H1 (cell line): ENCODE data around the gene YIPF5. TPM values are rescaled to one million over a fixed set of nuclear protein-coding genes. Genes with fewer than 3 reads are reported as not detected.

ENCODE experiments used
- CTCF ChIA-PET: fragments of 300-600 bp; sonication (Branson Sonifier 250); formaldehyde crosslinking; loops from one replicate; lab custom pipeline; 2021; ENCODE audit not compliant: partially characterized antibody; lab: Charles Lee
- POLR2A ChIA-PET: fragments of 300-600 bp; sonication (Branson Sonifier 250); formaldehyde crosslinking; loops from one replicate; lab custom pipeline; 2021; ENCODE audit warnings: inconsistent platforms; ENCODE audit not compliant: partially characterized antibody; lab: Charles Lee
- DNase-seq, 2 experiments: peaks; one replicate each; pipeline versions ENCODE4 v3.0.0 to v3.0.0-alpha.2; 2010 to 2022; ENCODE audit warnings: low spot score in 2 of 2, low read depth in 1 of 2, mixed read lengths in 1 of 2
- FAIRE-seq: peaks from 2 replicates; lab custom pipeline; 2011; peaks lifted over from hg19 to GRCh38; lab: Jason Lieb, UNC
- H2AFZ ChIP-seq: 2 replicates; pipeline ENCODE4 v1.8.1; 2012; ENCODE audit warnings: low read length, inconsistent platforms
- H2AK5ac ChIP-seq: 2 replicates; pipeline ENCODE4 v1.6.1; 2013; ENCODE audit warnings: low read depth, low read length
- H2BK120ac ChIP-seq: replicated peaks from 2 replicates; pipeline ENCODE3; 2013; ENCODE audit warnings: low read depth, low read length, inconsistent platforms
- H2BK12ac ChIP-seq: 2 replicates; pipeline ENCODE4 v1.6.1; 2013; ENCODE audit warnings: low read depth, low read length
- H2BK15ac ChIP-seq: 2 replicates; pipeline ENCODE4 v1.6.1; 2013; ENCODE audit warnings: low read length
- H2BK20ac ChIP-seq: 2 replicates; pipeline ENCODE4 v1.6.1; 2013; ENCODE audit warnings: low read length
- H2BK5ac ChIP-seq: 2 replicates; pipeline ENCODE4 v1.6.1; 2013; ENCODE audit warnings: low read depth, low read length
- H3K14ac ChIP-seq: 2 replicates; pipeline ENCODE4 v1.6.1; 2013; ENCODE audit warnings: inconsistent platforms; ENCODE audit not compliant: insufficient read length
- H3K18ac ChIP-seq: 2 replicates; pipeline ENCODE4 v1.6.1; 2013; ENCODE audit warnings: low read length; ENCODE audit errors: extremely low read depth
- H3K23ac ChIP-seq: 2 replicates; pipeline ENCODE4 v1.6.1; 2013; ENCODE audit warnings: inconsistent platforms; ENCODE audit not compliant: insufficient read length
- H3K23me2 ChIP-seq: 2 replicates; pipeline ENCODE4 v1.6.1; 2013; ENCODE audit warnings: low read depth, low read length
- H3K27ac ChIP-seq: 2 replicates; pipeline ENCODE4 v1.6.1; 2011; ENCODE audit warnings: low read depth, low read length, inconsistent platforms
- H3K27me3 ChIP-seq, 4 experiments: replicated peaks in 1 of 4; 1 replicate in 1 of 4; 2 replicates in 3 of 4; pipeline versions ENCODE4 v1.6.1 to v1.8.1; 2011 to 2013; ENCODE audit warnings: low read length in 3 of 4, mild to moderate bottlenecking in 3 of 4, inconsistent platforms in 2 of 4, mixed read lengths in 2 of 4, moderate library complexity in 1 of 4; ENCODE audit not compliant: control insufficient read depth in 3 of 4, insufficient read depth in 3 of 4; ENCODE audit errors: extremely low read depth in 1 of 4
- H3K36me3 ChIP-seq, 4 experiments: 2 replicates each; pipeline versions ENCODE4 v1.6.1 to v1.8.1; 2011 to 2013; ENCODE audit warnings: mild to moderate bottlenecking in 4 of 4, low read length in 3 of 4, moderate library complexity in 2 of 4, control low read depth in 1 of 4, inconsistent platforms in 1 of 4; ENCODE audit not compliant: insufficient read depth in 4 of 4, control insufficient read depth in 2 of 4
- H3K4ac ChIP-seq: replicated peaks from 2 replicates; pipeline ENCODE3; 2013; ENCODE audit warnings: low read length, low read depth, mixed read lengths, inconsistent platforms; ENCODE audit not compliant: insufficient read length
- H3K4me1 ChIP-seq, 4 experiments: replicated peaks in 1 of 4; 1 replicate in 1 of 4; 2 replicates in 3 of 4; pipeline versions ENCODE4 v1.6.1 to v1.8.1; 2011 to 2013; ENCODE audit warnings: low read length in 3 of 4, inconsistent platforms in 2 of 4, mixed read lengths in 1 of 4; ENCODE audit not compliant: insufficient read depth in 4 of 4, control insufficient read depth in 3 of 4
- H3K4me2 ChIP-seq, 2 experiments: 2 replicates each; pipeline versions ENCODE4 v1.6.1 to v1.8.1; 2011 to 2013; ENCODE audit warnings: low read depth in 2 of 2, low read length in 2 of 2, control low read depth in 1 of 2, inconsistent platforms in 1 of 2, mild to moderate bottlenecking in 1 of 2; ENCODE audit not compliant: insufficient read depth in 1 of 2
- H3K4me3 ChIP-seq, 4 experiments: fragments of 200-600, 300-600 bp in 1 of 4; sonication (generic), shearing (Covaris generic), sonication (Bioruptor Twin) in 1 of 4; 2 replicates each; pipeline versions ENCODE4 v1.5.1 to v1.8.1; 2011 to 2016; ENCODE audit warnings: low read length in 4 of 4, low read depth in 3 of 4, control low read depth in 2 of 4, inconsistent platforms in 2 of 4, mild to moderate bottlenecking in 2 of 4, mixed read lengths in 1 of 4, moderate library complexity in 1 of 4; ENCODE audit not compliant: insufficient read depth in 2 of 4; ENCODE audit errors: extremely low read depth in 1 of 4
- H3K56ac ChIP-seq: replicated peaks from 2 replicates; pipeline ENCODE3; 2013; ENCODE audit warnings: low read depth, mild to moderate bottlenecking, mixed read lengths, low read length, inconsistent platforms; ENCODE audit not compliant: insufficient read length
- H3K79me1 ChIP-seq: 2 replicates; pipeline ENCODE4 v1.6.1; 2013; ENCODE audit warnings: low read depth, low read length, control low read depth
- H3K79me2 ChIP-seq, 2 experiments: 2 replicates each; pipeline versions ENCODE4 v1.6.1 to v1.8.1; 2012 to 2013; ENCODE audit warnings: low read length in 2 of 2, mild to moderate bottlenecking in 2 of 2, inconsistent platforms in 1 of 2; ENCODE audit not compliant: insufficient read depth in 2 of 2, control insufficient read depth in 1 of 2
- H3K9ac ChIP-seq, 4 experiments: replicated peaks in 1 of 4; 1 replicate in 1 of 4; 2 replicates in 3 of 4; pipeline versions ENCODE4 v1.6.1 to v1.8.1; 2011 to 2013; ENCODE audit warnings: low read depth in 3 of 4, low read length in 3 of 4, control low read depth in 2 of 4, mild to moderate bottlenecking in 2 of 4, moderate library complexity in 2 of 4, inconsistent platforms in 1 of 4; ENCODE audit errors: extremely low read depth in 1 of 4
- H3K9me3 ChIP-seq, 2 experiments: 2 replicates each; pipeline versions ENCODE4 v1.6.1 to v1.8.1; 2012 to 2013; ENCODE audit warnings: mild to moderate bottlenecking in 2 of 2, moderate library complexity in 2 of 2, control low read depth in 1 of 2, inconsistent platforms in 1 of 2, low read depth in 1 of 2, low read length in 1 of 2, mixed read lengths in 1 of 2; ENCODE audit not compliant: insufficient read depth in 2 of 2
- H4K20me1 ChIP-seq, 2 experiments: replicated peaks in 1 of 2; 2 replicates each; pipeline versions ENCODE3 to v1.8.1; 2011 to 2013; ENCODE audit warnings: inconsistent platforms in 2 of 2, low read length in 2 of 2, mild to moderate bottlenecking in 1 of 2; ENCODE audit not compliant: insufficient read depth in 2 of 2, control insufficient read depth in 1 of 2
- H4K5ac ChIP-seq: 2 replicates; pipeline ENCODE4 v1.6.1; 2013; ENCODE audit warnings: low read length, low read depth, mixed read lengths, inconsistent platforms; ENCODE audit not compliant: insufficient read length
- H4K8ac ChIP-seq: 2 replicates; pipeline ENCODE4 v1.8.0; 2013; ENCODE audit warnings: mild to moderate bottlenecking, moderate library complexity, low read length, inconsistent platforms; ENCODE audit not compliant: insufficient read depth; ENCODE audit errors: extremely low read depth
- H4K91ac ChIP-seq: replicated peaks from 2 replicates; pipeline ENCODE3; 2013; ENCODE audit warnings: low read length, mixed read lengths, inconsistent platforms; ENCODE audit not compliant: insufficient read length
- RBBP5 ChIP-seq: IDR thresholded peaks from 2 replicates; pipeline ENCODE4 v1.7.1; 2012; ENCODE audit warnings: low read depth, mild to moderate bottlenecking, inconsistent platforms, low read length, moderate library complexity, borderline replicate concordance
- WGBS, 2 experiments: shearing (Covaris generic) in 1 of 2; methylation state at CpG; one replicate each; pipeline versions ENCODE4 v1.1.6 to v1.1.7; 2013 to 2015; ENCODE audit warnings: low lambda C conversion rate in 2 of 2, mixed read lengths in 2 of 2, inconsistent platforms in 1 of 2, low coverage in 1 of 2, missing lambda C conversion rate in 1 of 2; ENCODE audit not compliant: insufficient replicate concordance in 2 of 2, insufficient coverage in 1 of 2, insufficient read length in 1 of 2; ENCODE audit errors: extremely low coverage in 1 of 2, missing lambda C conversion rate in 1 of 2; 5-methylcytosine and 5-hydroxymethylcytosine counted together
- polyA plus RNA-seq, 7 experiments: library from polyadenylated mRNA; depleted of rRNA in 3 of 7; stranded (reverse) in 5 of 7; unstranded in 2 of 7; fragments of >200 nt in 5 of 7; fragments of 200-250 nt in 2 of 7; gene quantifications; 1 replicate in 5 of 7; 2 replicates in 1 of 7; 4 replicates in 1 of 7; pipeline versions ENCODE4 v1.2.1 to v1.2.3, GENCODE V29; 2011 to 2013; ENCODE audit warnings: missing spikeins in 2 of 7, mixed read lengths in 2 of 7
- total RNA-seq: library from RNA; stranded (reverse); fragmentation: NEBNext Ultra II Directional; extraction: Animal tissue kit (Norgen Biotek cat#: 25700); gene quantifications from 2 replicates; pipeline ENCODE4 v1.2.1, GENCODE V29; 2021

The YIPF5 gene
- total and polyA plus RNA-seq, 2 of the 8 experiments (the other 6 are each of a cell fraction or from before 2014, with no cell fraction given) = 27.6 to 33.6 TPM

- H3K4me1 ChIP-seq = peaks cover 2 to 4% (median 3%) of the 10 kb centered on the region in 4 experiments; a peak in 3 of 7 replicates
- POLR2A ChIA-PET = interaction anchor here (1.3 kb wide), 1 partner anchor 40 kb away, joined by 3 read pairs; no protein-coding TSS in a partner anchor
- H3K36me3 ChIP-seq = no peaks in the 10 kb centered on the region
- TF ChIP-seq RBBP5 = no peak
Measured at GRCh38 chr5:144128844-144129243, 41.6 kb downstream of the YIPF5 start.

More at GRCh38 chr5:144128844-144129243, 41.6 kb downstream of the YIPF5 start:
- FAIRE-seq (no peak), DNase-seq (no peak)
- H3K27ac ChIP-seq = no peak overlapping the region
- no peak overlapping the region for H4K91ac ChIP-seq
- no peak overlapping the region for H3K4me3 ChIP-seq
- CTCF ChIA-PET = interaction anchor here (0.8 to 1.2 kb wide), 2 partner anchors 10 to 13 kb away, joined by 3 to 8 read pairs; no protein-coding TSS in a partner anchor
- H2BK5ac ChIP-seq = no peak overlapping the region
- H3K9me3 ChIP-seq = no peaks in the 10 kb centered on the region
- H3K4ac ChIP-seq = no peak overlapping the region
- no peak overlapping the region for H3K56ac ChIP-seq
- no peak overlapping the region for H2BK15ac ChIP-seq
- no peaks in the 10 kb centered on the region for H3K27me3 ChIP-seq
- no peaks in the 10 kb centered on the region for H3K23me2 ChIP-seq
- peak overlapping the region; percentile 20; the same call in 1 of the 2 replicates for H2AFZ ChIP-seq
- no peak overlapping the region for H4K5ac ChIP-seq
- H2AK5ac ChIP-seq = no peak overlapping the region
- no peaks in the 10 kb centered on the region for H3K79me2 ChIP-seq
- H4K8ac ChIP-seq = no peak overlapping the region
- no peak overlapping the region for H3K18ac ChIP-seq
- no peaks in the 10 kb centered on the region for H4K20me1 ChIP-seq
- H2BK20ac ChIP-seq = no peak overlapping the region
- no peak overlapping the region for H2BK12ac ChIP-seq
- H3K4me2 ChIP-seq = no peak overlapping the region
- no peak overlapping the region for H3K14ac ChIP-seq
- no peak overlapping the region for H2BK120ac ChIP-seq
- no peaks in the 10 kb centered on the region for H3K79me1 ChIP-seq
- no peak overlapping the region for H3K9ac ChIP-seq
- no peak overlapping the region for H3K23ac ChIP-seq
- WGBS, 2 experiments = 90% methylated on average over 3 of the region's 4 CpGs; no CpG with 5 or more reads in 1 of the 2 experiments
